ENCODE data around the gene RXFP4.

DNA sequence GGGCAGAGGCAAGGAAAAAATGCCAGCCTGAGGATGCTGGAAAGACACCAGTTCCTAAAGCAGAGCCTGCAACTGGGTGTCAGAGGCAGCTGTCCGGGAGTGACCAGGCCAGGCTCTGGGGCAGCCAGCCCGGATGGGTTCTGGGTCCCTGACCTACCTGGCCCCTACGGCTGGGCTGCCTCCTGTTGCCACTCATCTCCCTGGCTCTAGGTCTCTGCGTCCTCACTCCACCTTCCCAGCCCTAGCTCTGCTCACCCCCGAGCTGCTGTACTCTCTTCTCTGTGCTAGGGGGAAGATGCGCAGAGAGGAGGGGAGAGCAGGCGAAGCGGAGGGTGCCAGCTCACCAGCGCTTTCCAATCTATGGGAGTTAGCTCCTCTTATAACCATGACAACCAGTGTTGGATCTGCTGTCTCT lies 27.9 kb downstream of the RXFP4 start:
- TF ChIP-seq, protein P1, sequence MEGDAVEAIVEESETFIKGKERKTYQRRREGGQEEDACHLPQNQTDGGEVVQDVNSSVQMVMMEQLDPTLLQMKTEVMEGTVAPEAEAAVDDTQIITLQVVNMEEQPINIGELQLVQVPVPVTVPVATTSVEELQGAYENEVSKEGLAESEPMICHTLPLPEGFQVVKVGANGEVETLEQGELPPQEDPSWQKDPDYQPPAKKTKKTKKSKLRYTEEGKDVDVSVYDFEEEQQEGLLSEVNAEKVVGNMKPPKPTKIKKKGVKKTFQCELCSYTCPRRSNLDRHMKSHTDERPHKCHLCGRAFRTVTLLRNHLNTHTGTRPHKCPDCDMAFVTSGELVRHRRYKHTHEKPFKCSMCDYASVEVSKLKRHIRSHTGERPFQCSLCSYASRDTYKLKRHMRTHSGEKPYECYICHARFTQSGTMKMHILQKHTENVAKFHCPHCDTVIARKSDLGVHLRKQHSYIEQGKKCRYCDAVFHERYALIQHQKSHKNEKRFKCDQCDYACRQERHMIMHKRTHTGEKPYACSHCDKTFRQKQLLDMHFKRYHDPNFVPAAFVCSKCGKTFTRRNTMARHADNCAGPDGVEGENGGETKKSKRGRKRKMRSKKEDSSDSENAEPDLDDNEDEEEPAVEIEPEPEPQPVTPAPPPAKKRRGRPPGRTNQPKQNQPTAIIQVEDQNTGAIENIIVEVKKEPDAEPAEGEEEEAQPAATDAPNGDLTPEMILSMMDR (conservative IDR thresholded peaks at IDR 0.05; ENCODE audit: low read length) = no peak
- no peak for TF ChIP-seq EZH2phosphoT487 (IDR thresholded peaks at IDR 0.05; ENCODE audit: borderline replicate concordance, low read depth, low read length)

Measured in OCI-LY7 (cell line).